GM12891 (cell line): ENCODE results near the gene DNAI7.

Experiments
- POLR2A ChIP-seq: IDR thresholded peaks from 2 replicates; pipeline ENCODE4 v1.6.1; 2011; ENCODE audit warnings: low read depth, low read length, control low read depth
- POLR2AphosphoS5 ChIP-seq: IDR thresholded peaks from 2 replicates; pipeline ENCODE4 v1.6.1; 2011; ENCODE audit warnings: low read depth, low read length, control low read depth

GRCh38 chr12:25079393-25079792, 115.6 kb downstream of the DNAI7 start:
- no peak for TF ChIP-seq POLR2AphosphoS5
- no peak for TF ChIP-seq POLR2A
